Endodermal cell (in vitro differentiated cells): ENCODE measurements around the gene FBXO38. TPM values are rescaled to one million over a fixed set of nuclear protein-coding genes. Genes with fewer than 3 reads are reported as not detected.

Source experiments
- DNase-seq: peaks from one replicate; pipeline ENCODE4 v3.0.0-alpha.2; 2017
- H3K27ac ChIP-seq: 2 replicates; pipeline ENCODE4 v1.5.1; 2013; ENCODE audit warnings: mild to moderate bottlenecking, low read depth, low read length, moderate library complexity
- H3K27me3 ChIP-seq: 2 replicates; pipeline ENCODE4 v1.6.1; 2013; ENCODE audit warnings: mild to moderate bottlenecking, low read length, moderate library complexity; ENCODE audit not compliant: insufficient read depth, control insufficient read depth, poor library complexity, severe bottlenecking
- H3K36me3 ChIP-seq: 2 replicates; pipeline ENCODE4 v1.7.0; 2013; ENCODE audit warnings: mild to moderate bottlenecking, low read length, moderate library complexity; ENCODE audit not compliant: control insufficient read depth, insufficient read depth
- H3K4me1 ChIP-seq: one replicate; pipeline ENCODE4 v1.7.0; 2013; ENCODE audit warnings: low read length; ENCODE audit not compliant: control insufficient read depth, insufficient read depth
- H3K4me3 ChIP-seq: 2 replicates; pipeline ENCODE4 v1.5.1; 2013; ENCODE audit warnings: mild to moderate bottlenecking, low read length, moderate library complexity
- H3K9ac ChIP-seq: 2 replicates; pipeline ENCODE4 v1.6.1; 2013; ENCODE audit warnings: mild to moderate bottlenecking, low read length, moderate library complexity; ENCODE audit not compliant: poor library complexity, severe bottlenecking; ENCODE audit errors: extremely low read depth
- H3K9me3 ChIP-seq: 2 replicates; pipeline ENCODE4 v1.6.1; 2013; ENCODE audit warnings: mild to moderate bottlenecking, low read length, moderate library complexity; ENCODE audit not compliant: control insufficient read depth
- H3K27ac Mint-ChIP-seq: 2 replicates; pipeline ENCODE4 v1.8.0; 2020; ENCODE audit warnings: mixed read lengths
- H3K27me3 Mint-ChIP-seq: 2 replicates; pipeline ENCODE4 v1.8.0; 2021; ENCODE audit warnings: mild to moderate bottlenecking, mixed read lengths; ENCODE audit not compliant: insufficient read depth
- H3K36me3 Mint-ChIP-seq: 2 replicates; pipeline ENCODE4 v1.8.0; 2020; ENCODE audit warnings: low read depth, mixed read lengths
- H3K4me1 Mint-ChIP-seq: 2 replicates; pipeline ENCODE4 v1.8.0; 2020; ENCODE audit warnings: mixed read lengths
- H3K4me3 Mint-ChIP-seq: 2 replicates; pipeline ENCODE4 v1.8.0; 2020; ENCODE audit warnings: mild to moderate bottlenecking, moderate library complexity, mixed read lengths
- H3K9me3 Mint-ChIP-seq: 2 replicates; pipeline ENCODE4 v1.8.0; 2020; ENCODE audit warnings: mild to moderate bottlenecking, mixed read lengths
- WGBS, 2 experiments: methylation state at CpG; one replicate each; pipeline versions ENCODE4 v1.1.5 to v1.1.7; 2013; ENCODE audit warnings: missing lambda C conversion rate in 2 of 2, mixed read lengths in 1 of 2; ENCODE audit not compliant: insufficient coverage in 1 of 2, insufficient read length in 1 of 2; 5-methylcytosine and 5-hydroxymethylcytosine counted together
- total RNA-seq, 2 donors: library from RNA; stranded (reverse); fragmentation: NEBNext Ultra II Directional in 1 of 2; extraction: Animal tissue kit (Norgen Biotek cat#: 25700) in 1 of 2; gene quantifications; 2 replicates in 1 of 2; 3 replicates in 1 of 2; pipeline ENCODE4 v1.2.1, GENCODE V29; 2021
- TF ChIP-seq, protein P1 (sequence below): fragments of 200-600 bp; sonication (generic); conservative IDR thresholded peaks from 2 replicates; pipeline ENCODE4 v1.5.0; 2021; ENCODE audit warnings: antibody characterized with exemption, mild to moderate bottlenecking

The FBXO38 gene
- total RNA-seq, 2 donors from 2014 or later: 45.4 to 49.7 TPM

DNA sequence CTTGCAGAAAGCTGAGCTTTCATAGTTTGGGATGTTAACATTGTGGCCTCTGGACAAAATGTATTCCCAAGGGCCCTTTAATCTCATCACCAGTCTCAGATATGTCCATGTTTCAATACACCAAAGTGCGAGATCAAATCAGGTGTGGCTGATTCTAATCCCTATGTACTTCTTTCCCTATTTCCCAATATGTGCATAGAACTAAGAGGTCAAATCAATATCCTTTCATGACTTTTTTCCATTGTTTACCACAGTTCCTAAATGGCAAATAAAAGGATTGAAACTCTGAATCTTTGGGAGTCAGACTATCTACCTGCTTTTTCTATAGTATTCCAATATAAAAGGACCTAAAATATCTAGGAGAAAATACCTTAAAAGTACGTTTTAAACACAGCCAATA lies 105.0 kb downstream of the FBXO38 start:
- Mint-ChIP-seq H3K27me3 (peaks cover 63% of the 10 kb centered on the region), H3K36me3 (no peaks in the 10 kb centered on the region), H3K27ac (no peak overlapping the region), H3K4me1 (peaks cover 2% of the 10 kb centered on the region), H3K4me3 (no peak overlapping the region), H3K9me3 (no peaks in the 10 kb centered on the region)
- H3K4me3 ChIP-seq: no peak overlapping the region
- no peak for DNase-seq
- TF ChIP-seq, protein P1, sequence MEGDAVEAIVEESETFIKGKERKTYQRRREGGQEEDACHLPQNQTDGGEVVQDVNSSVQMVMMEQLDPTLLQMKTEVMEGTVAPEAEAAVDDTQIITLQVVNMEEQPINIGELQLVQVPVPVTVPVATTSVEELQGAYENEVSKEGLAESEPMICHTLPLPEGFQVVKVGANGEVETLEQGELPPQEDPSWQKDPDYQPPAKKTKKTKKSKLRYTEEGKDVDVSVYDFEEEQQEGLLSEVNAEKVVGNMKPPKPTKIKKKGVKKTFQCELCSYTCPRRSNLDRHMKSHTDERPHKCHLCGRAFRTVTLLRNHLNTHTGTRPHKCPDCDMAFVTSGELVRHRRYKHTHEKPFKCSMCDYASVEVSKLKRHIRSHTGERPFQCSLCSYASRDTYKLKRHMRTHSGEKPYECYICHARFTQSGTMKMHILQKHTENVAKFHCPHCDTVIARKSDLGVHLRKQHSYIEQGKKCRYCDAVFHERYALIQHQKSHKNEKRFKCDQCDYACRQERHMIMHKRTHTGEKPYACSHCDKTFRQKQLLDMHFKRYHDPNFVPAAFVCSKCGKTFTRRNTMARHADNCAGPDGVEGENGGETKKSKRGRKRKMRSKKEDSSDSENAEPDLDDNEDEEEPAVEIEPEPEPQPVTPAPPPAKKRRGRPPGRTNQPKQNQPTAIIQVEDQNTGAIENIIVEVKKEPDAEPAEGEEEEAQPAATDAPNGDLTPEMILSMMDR: no peak
- 95 to 100% methylated on average over 1 to 2 of the region's 2 CpGs for WGBS, 2 experiments
- no peaks in the 10 kb centered on the region for H3K9me3 ChIP-seq
- H3K9ac ChIP-seq: no peak overlapping the region
- H3K27ac ChIP-seq: no peak overlapping the region
- no peaks in the 10 kb centered on the region for H3K36me3 ChIP-seq
- H3K4me1 ChIP-seq: no peaks in the 10 kb centered on the region
- H3K27me3 ChIP-seq: peaks cover 36% of the 10 kb centered on the region

DNA sequence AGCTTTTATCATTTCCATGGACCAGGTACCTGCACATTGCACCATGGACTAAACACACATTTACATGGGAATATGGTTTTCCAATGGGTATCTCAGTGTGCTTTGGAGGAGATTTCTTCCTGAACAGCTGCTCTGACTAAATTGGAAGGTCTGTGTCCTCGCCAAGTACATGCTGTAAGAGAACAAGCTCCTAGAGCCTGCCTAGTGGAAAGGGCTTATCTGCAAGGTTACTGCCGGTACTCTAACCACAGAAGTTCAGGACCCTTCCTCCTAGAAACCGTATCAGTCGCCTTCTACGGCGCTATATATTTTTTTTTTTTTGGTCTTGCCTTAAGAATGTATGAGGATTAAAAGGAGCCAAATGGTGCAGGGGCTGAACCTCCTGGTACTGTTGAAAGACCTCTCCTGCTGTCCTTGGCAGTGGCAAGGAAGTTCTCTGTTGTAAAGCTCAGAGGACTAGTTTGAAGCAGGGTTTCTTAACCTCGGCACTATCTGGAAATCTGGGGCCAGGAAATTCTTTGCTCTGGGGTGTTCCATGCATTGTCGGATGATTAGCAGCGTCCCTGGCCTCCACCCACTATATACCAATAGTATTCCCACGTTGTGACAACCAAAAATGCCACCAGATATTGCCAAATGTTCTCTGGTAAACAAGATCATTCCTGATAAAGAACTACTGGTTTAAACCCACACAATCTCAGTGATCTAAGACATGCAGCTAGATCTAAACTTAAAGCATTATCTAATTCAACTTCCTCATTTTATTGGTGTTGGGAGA lies 107.4 kb downstream of the FBXO38 start:
- Mint-ChIP-seq H3K27me3 (peaks cover 49% of the 10 kb centered on the region), H3K4me3 (no peak overlapping the region), H3K36me3 (no peaks in the 10 kb centered on the region), H3K4me1 (peaks cover 4% of the 10 kb centered on the region), H3K27ac (no peak overlapping the region), H3K9me3 (no peaks in the 10 kb centered on the region)
- Histone ChIP-seq H3K9ac (no peak overlapping the region), H3K4me1 (no peaks in the 10 kb centered on the region), H3K27me3 (peaks cover 29% of the 10 kb centered on the region), H3K9me3 (no peaks in the 10 kb centered on the region), H3K27ac (no peak overlapping the region), H3K36me3 (no peaks in the 10 kb centered on the region), H3K4me3 (no peak overlapping the region)
- 91 to 94% methylated on average over 9 to 10 of the region's 10 CpGs for WGBS, 2 experiments
- TF ChIP-seq, protein P1: no peak
- no peak for DNase-seq

DNA sequence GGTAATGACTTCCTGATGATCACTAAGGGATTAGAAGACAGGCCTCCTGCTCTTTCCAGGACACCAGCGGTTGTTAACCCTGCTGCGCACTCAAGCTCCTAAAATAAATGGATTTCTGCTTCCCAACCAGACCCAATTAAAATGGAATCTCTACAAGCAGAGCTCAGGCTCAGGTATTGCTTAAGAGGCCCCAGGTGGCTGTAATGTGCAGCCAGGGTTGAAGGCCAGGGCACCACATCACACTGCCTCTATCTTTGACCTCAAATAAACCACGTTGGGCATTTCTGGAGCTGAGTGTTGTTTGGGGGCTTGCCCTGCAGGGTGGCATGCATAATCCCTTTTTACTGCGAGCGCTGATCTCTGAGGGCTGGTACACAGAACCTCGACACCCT lies 108.0 kb downstream of the FBXO38 start:
- Mint-ChIP-seq H3K4me3 (no peak overlapping the region), H3K4me1 (peaks cover 4% of the 10 kb centered on the region), H3K36me3 (no peaks in the 10 kb centered on the region), H3K27ac (no peak overlapping the region), H3K27me3 (peaks cover 47% of the 10 kb centered on the region), H3K9me3 (no peaks in the 10 kb centered on the region)
- no peak for DNase-seq
- Histone ChIP-seq H3K27ac (no peak overlapping the region), H3K4me3 (no peak overlapping the region), H3K9me3 (no peaks in the 10 kb centered on the region), H3K4me1 (no peaks in the 10 kb centered on the region), H3K9ac (no peak overlapping the region), H3K27me3 (peaks cover 26% of the 10 kb centered on the region), H3K36me3 (no peaks in the 10 kb centered on the region)
- WGBS, 2 experiments: 85 to 95% methylated on average over 4 to 6 of the region's 6 CpGs
- TF ChIP-seq, protein P1: no peak
